Loucy (cell line): ENCODE results near the gene SLC9A6.

ENCODE experiments used
- H2AFZ ChIP-seq: fragments of 200-600 bp; sonication (generic); 2 replicates; pipeline ENCODE4 v1.6.0; 2016; ENCODE audit warnings: antibody characterized with exemption, mild to moderate bottlenecking, low read length, moderate library complexity
- H3F3A ChIP-seq: fragments of 200-600 bp; 2 replicates; pipeline ENCODE4 v1.6.0; 2016; ENCODE audit warnings: antibody characterized with exemption, low read depth, mild to moderate bottlenecking
- H3K27me3 ChIP-seq: fragments of 200-600 bp; sonication (generic); 2 replicates; pipeline ENCODE4 v1.6.1; 2014; ENCODE audit warnings: low read length, mild to moderate bottlenecking; ENCODE audit not compliant: insufficient read depth, poor library complexity, severe bottlenecking
- H3K36me3 ChIP-seq: fragments of 200-600 bp; sonication (generic); 2 replicates; pipeline ENCODE4 v1.6.1; 2016; ENCODE audit warnings: low read length; ENCODE audit not compliant: insufficient read depth
- H3K4me1 ChIP-seq: fragments of 200-600 bp; sonication (generic); 2 replicates; pipeline ENCODE4 v1.5.1; 2014; ENCODE audit warnings: low read length, mild to moderate bottlenecking; ENCODE audit not compliant: insufficient read depth, poor library complexity, severe bottlenecking
- H3K4me2 ChIP-seq: fragments of 200-600 bp; sonication (generic); 2 replicates; pipeline ENCODE4 v1.6.0; 2014; ENCODE audit warnings: antibody characterized with exemption, low read length, low read depth, mild to moderate bottlenecking; ENCODE audit not compliant: poor library complexity, severe bottlenecking
- H3K4me3 ChIP-seq: fragments of 200-600 bp; sonication (generic); 2 replicates; pipeline ENCODE4 v1.5.1; 2014; ENCODE audit warnings: low read length, mild to moderate bottlenecking, mixed read lengths; ENCODE audit not compliant: poor library complexity, severe bottlenecking
- H3K79me2 ChIP-seq: fragments of 200-600 bp; sonication (generic); 2 replicates; pipeline ENCODE4 v1.6.1; 2014; ENCODE audit warnings: low read length; ENCODE audit not compliant: insufficient read depth
- H3K9ac ChIP-seq: fragments of 200-600 bp; sonication (generic); 2 replicates; pipeline ENCODE4 v1.6.0; 2014; ENCODE audit warnings: mild to moderate bottlenecking, low read depth, low read length, moderate library complexity; ENCODE audit not compliant: poor library complexity, severe bottlenecking
- H3K9me2 ChIP-seq: fragments of 200-600 bp; sonication (generic); replicated peaks from 2 replicates; pipeline ENCODE4 v1.6.1; 2016; ENCODE audit warnings: low read depth, low read length, mixed read lengths
- H3K9me3 ChIP-seq: fragments of 200-600 bp; sonication (generic); 2 replicates; pipeline ENCODE4 v1.6.1; 2014; ENCODE audit warnings: mild to moderate bottlenecking, antibody characterized with exemption, low read length, low read depth; ENCODE audit not compliant: insufficient read depth
- H4K20me1 ChIP-seq: fragments of 200-600 bp; sonication (generic); 2 replicates; pipeline ENCODE4 v1.6.0; 2014; ENCODE audit warnings: antibody characterized with exemption, low read length, mild to moderate bottlenecking; ENCODE audit not compliant: insufficient read depth, poor library complexity, severe bottlenecking
- CTCF ChIP-seq: fragments of 200-600 bp; sonication (generic); conservative IDR thresholded peaks from 2 replicates; pipeline ENCODE4 v1.5.1; 2014; ENCODE audit warnings: mild to moderate bottlenecking, antibody characterized with exemption, low read length
- EZH2phosphoT487 ChIP-seq: fragments of 200-600 bp; IDR thresholded peaks from 2 replicates; pipeline ENCODE4 v1.6.1; 2018; ENCODE audit warnings: antibody characterized with exemption, mild to moderate bottlenecking, moderate library complexity, borderline replicate concordance

SLC9A6 gene

GRCh38 chrX:135973025-135973547, 12.1 kb upstream of the SLC9A6 start:
- Histone ChIP-seq H3K79me2 (peaks cover 31% of the 10 kb centered on the region), H2AFZ (peak overlapping the region; percentile 98), H3K4me1 (peaks cover 10% of the 10 kb centered on the region), H3K9me3 (no peaks in the 10 kb centered on the region), H4K20me1 (peaks cover 10% of the 10 kb centered on the region), H3K36me3 (no peaks in the 10 kb centered on the region), H3K9ac (peak overlapping the region; percentile 87), H3K4me3 (peak overlapping the region; percentile 93), H3K4me2 (peak overlapping the region; percentile 90), H3K27me3 (no peaks in the 10 kb centered on the region), H3K9me2 (no peaks in the 10 kb centered on the region), H3F3A (no peaks in the 10 kb centered on the region)
- TF ChIP-seq EZH2phosphoT487 = no peak
- no peak for TF ChIP-seq CTCF

- Histone ChIP-seq H3K36me3 (no peaks in the 10 kb centered on the region), H3K9me2 (no peaks in the 10 kb centered on the region), H3K27me3 (no peaks in the 10 kb centered on the region), H3K79me2 (peaks cover 31% of the 10 kb centered on the region), H4K20me1 (peaks cover 10% of the 10 kb centered on the region), H3K9me3 (no peaks in the 10 kb centered on the region), H3K4me1 (peaks cover 10% of the 10 kb centered on the region), H3K4me3 (peak within 1 kb of the TSS; percentile 93), H3F3A (no peaks in the 10 kb centered on the region), H2AFZ (peak within 1 kb of the TSS; percentile 98), H3K9ac (peak within 1 kb of the TSS; percentile 87), H3K4me2 (peak within 1 kb of the TSS; percentile 90)
- no peak for TF ChIP-seq CTCF
- no peak for TF ChIP-seq EZH2phosphoT487
These were observed 11.5 kb upstream of the SLC9A6 start, which contains the start of gene MMGT1 for GRCh38 chrX:135973548-135974278. Gene MMGT1, minus strand, starts transcription at chrX:135973988. Its CDS starts 313 bp downstream, at chrX:135973675.

DNA sequence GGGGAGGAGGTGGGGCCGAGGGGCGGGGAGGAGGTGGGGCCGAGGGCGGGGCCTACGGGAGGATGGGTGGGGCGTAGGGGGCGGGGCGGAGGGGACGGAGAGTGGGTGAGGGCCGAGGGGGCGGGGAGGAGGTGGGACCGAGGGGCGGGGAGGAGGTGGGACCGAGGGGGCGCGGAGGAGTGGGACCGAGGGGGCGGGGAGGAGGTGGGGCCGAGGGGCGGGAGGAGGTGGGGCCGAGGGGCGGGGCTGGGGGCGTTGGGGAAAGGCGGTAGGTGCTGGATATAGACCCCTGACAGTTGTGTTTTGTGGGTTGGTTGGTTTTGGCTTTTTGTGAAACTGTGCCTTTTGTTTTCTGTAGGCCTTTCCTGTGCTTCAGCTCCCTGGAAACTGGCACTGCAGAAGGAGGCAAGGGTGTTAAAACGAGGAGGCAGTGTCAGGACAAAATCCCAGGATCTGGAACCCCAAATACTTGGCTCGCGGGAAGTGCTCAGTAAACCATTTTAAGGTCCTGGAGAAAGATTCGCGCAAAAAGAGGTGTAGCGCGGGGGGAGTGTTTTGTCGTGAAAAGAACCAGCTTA, 10.9 kb upstream of the SLC9A6 start:
- Histone ChIP-seq H3K27me3 (no peaks in the 10 kb centered on the region), H3K4me2 (peak overlapping the region; percentile 86), H4K20me1 (peaks cover 10% of the 10 kb centered on the region), H3K9me2 (no peaks in the 10 kb centered on the region), H3F3A (no peaks in the 10 kb centered on the region), H3K4me1 (peaks cover 10% of the 10 kb centered on the region), H3K4me3 (peak overlapping the region; percentile 73), H3K9ac (peak overlapping the region; percentile 71), H3K79me2 (peaks cover 31% of the 10 kb centered on the region), H3K9me3 (no peaks in the 10 kb centered on the region), H3K36me3 (no peaks in the 10 kb centered on the region), H2AFZ (peak overlapping the region; percentile 80; the same call in 1 of the 2 replicates)
- TF ChIP-seq EZH2phosphoT487 (no peak), CTCF (no peak)
